Measurements from ENCODE around the gene BMP8A.
"Not testable (repeated sequence)": the region's sequence is repeated elsewhere in the genome, so short reads cannot be mapped to it uniquely, and the experiment has no call there.

- not testable (repeated sequence) for TF ChIP-seq POLR2AphosphoS5 (IDR thresholded peaks at IDR 0.05; ENCODE audit: low read depth); CTCF (IDR thresholded peaks at IDR 0.05; ENCODE audit: insufficient read depth, low read length); SPI1 (IDR thresholded peaks at IDR 0.05; ENCODE audit: borderline replicate concordance, low read depth); REST (IDR thresholded peaks at IDR 0.05; ENCODE audit: insufficient replicate concordance, low read depth)
These were observed 20.9 kb downstream of the BMP8A start for GRCh38 chr1:39512234-39512847.
